HG03439 (cell line): Measurements from ENCODE around the gene LRMDA.
"Not testable (repeated sequence)": the region's sequence is repeated elsewhere in the genome, so short reads cannot be mapped to it uniquely, and the experiment has no call there.

ENCODE experiments used
- ATAC-seq: cut with Tn5 transposase; IDR thresholded peaks from one replicate; pipeline ENCODE4 v1.9.1; 2021; ENCODE audit warnings: mild to moderate bottlenecking, moderate library complexity; ENCODE audit not compliant: unreplicated experiment

The LRMDA gene

GRCh38 chr10:75730847-75731246 lies 299.4 kb downstream of the LRMDA start:
- ATAC-seq, result no peak

DNA sequence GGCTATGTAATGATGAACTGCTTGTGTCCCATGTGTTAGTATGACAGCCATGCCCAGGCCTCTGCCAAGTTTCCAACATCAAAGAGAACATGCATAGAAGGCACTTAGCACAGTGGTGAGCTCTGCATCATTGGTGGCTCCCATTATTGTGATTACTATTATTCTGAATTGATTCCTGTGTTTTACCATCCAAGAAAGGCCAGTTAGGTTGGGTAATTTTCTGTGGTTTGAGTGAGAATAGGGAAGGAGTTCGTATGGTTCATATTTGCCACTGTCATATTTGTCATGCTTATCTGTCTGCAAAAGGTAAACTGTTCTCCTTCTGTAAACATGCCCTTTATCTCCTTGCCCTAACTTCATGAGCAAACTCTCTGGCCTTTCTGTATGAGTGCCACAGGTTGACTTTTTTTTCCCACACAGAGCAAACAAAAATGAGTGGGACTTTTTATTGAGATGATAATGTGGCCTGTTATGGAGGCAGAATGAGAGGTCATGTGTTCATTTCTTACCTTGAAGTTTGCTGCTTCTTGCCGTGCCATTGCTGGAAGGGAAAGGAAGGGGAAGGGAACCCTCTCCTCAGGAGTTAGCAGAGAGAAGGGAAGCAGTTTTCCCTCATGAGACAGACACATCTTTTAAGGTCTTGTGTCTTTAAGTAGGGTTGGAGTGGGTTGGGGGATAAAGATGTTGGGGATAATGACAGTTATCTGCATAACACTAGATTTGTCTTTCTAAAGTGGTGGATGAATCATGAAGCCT lies 301.9 kb downstream of the LRMDA start:
- ATAC-seq, result no peak

GRCh38 chr10:75736151-75736640 lies 304.8 kb downstream of the LRMDA start:
- no peak for ATAC-seq

DNA sequence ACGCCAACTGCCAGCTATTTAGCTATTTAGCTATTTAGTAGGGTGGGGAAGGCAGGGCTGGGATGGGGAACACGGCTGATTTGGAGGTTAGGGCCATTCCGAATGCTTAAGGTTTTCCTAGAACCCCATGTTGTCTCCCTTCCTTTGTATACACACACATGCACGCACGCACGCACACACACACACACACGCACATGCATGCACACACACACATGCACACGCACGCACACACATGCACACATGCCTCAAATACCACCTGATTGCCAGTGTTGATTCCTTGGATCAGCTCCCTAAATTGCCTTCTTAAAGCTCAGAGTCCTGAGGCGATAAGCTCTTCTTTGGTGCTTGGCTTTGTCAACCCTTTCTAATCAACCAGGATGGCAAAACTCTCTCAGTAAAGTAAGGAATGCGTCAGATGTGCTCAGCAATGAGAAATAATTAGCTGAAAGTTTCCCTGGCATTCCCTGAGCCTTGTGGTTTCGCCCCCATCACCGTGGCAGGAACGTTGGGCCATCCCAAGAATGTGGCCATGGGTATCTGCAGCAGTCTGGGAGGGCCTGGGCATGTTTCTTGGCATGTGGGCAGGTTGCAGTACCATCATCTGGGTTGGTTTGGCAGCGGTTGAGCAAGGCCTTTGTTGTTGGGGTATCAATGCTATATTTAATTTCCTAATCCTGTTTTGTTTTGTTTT lies 305.6 kb downstream of the LRMDA start:
- ATAC-seq, result no peak

DNA sequence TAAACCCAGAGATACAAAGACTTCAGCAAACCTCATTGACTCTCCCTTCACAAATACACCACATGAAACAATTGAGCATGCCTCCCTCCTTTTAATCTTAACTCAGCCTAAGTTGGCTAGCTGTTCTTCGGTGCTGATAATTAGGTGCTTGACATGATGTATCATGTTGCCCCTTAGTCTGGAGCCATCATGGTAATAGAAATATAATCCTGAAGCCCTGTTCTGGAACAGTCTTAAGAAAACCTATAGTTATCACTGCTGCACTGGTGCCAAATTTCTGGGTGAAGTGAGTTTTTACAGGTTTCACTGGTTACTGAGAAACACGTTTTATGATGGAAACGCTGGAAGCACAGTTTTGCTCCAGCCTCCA lies 306.1 kb downstream of the LRMDA start:
- ATAC-seq, result no peak

DNA sequence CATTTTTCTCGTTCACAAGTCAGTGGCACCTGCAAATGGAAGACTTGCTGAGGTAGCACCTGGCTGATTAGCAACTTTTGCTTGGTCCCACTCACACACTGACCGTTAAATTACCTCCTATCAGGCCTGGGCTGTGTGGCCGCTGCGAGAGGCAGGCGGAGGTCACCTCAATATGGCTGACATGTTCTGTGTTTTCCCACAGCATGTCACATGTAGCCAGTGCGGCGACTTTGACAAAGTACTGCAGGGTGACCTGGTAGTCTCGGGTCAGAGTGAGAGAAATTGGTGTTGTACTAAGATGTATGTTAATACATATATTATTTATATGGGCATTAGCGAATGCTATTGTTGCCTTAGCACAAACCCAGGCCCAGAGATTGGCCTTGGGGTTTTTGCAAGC lies 307.5 kb downstream of the LRMDA start:
- ATAC-seq, result no peak

DNA sequence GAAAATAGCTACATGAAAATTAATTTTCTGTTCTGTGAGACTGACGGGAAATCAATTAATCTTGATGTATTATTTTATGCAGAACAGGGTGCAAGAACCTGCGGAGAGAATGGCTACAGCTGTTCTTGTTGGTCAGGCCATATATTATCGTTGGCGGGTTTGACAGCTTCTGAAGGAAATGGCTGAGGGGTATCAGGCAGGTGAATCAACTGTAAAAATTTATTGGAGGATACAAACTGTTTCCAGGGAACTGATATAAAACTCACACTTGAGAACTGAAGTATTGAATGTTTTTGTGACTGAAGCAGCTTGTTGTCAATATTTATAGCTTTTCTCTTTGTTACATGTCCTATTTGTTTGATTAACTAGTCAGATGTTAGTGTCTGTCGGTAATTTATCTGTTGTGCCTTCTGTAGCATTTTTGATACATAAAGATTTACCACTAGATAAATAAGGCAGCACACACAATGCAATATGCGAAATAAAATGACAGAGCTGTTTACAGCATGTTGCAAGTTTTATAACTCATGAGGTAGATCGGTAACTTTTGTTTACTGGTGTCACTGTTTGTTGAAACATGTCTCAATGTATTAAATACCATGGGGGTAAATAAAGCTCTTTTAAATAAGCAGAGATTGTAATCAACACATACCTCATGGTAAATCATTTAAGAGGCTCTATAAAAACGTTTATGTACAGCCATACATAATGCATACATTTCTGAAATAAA lies 308.2 kb downstream of the LRMDA start:
- no peak for ATAC-seq

DNA sequence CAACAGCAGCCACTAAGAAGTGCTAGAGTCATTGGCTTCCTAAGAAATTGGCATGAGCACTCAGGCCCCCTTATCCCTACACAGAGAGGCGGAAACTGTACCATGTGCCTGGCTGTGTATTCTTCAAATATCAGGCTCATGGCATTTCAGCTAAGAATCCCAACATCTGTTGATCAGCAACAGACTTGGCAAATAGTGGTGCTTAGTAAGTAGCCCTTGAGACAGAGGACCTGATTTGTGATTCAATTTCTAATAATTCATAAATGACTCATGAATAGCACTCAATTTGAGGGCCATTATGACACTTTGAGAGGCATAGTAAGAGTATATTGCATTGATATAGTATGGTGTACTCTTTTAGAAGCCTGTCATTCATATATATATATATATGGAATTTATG lies 309.1 kb downstream of the LRMDA start:
- ATAC-seq, result no peak

DNA sequence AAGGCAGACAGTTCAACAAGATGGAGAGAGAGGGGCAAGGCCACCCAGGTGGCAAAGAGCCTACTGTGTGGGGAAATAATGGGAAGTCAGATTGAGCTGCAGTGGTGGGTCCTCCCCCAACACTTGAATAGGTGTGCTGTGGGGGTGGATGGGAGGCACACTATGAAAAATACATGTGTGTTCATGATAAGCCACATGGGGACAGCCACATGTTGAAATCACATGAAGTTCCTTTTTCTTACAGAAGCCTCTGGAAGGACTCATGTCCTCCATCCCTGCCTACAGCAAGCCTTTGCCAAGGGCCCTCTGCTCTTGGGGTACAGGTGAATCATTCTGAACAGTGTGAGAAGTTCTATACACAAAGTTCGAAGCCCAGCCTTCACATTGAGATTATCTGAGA lies 310.9 kb downstream of the LRMDA start:
- no peak for ATAC-seq

GRCh38 chr10:75743291-75743778 lies 311.9 kb downstream of the LRMDA start:
- ATAC-seq, result no peak

- no peak for ATAC-seq
These were observed 312.8 kb downstream of the LRMDA start for GRCh38 chr10:75744261-75744660.

DNA sequence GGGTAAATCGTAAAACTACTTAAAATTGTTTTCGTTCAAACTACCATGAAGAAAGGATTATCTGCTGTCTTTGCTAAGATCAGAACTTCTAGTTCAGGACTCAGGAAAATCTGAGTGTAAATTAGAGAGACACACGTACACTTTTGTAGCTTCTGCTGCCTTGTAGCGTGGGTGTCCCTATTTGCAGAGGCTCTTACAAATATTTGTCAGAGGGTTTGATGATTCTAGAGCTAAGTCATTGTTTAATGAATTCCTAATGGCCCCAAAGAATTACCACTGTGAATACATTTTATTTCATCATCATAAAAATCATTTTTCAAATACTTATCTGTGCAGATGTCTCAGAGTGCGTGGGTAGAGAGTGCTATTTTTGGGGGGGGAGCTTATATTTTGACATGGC lies 314.9 kb downstream of the LRMDA start:
- ATAC-seq, result no peak

- ATAC-seq, result not testable (repeated sequence)
These were observed 318.9 kb downstream of the LRMDA start for GRCh38 chr10:75750093-75750875.

- ATAC-seq, result no peak
These were observed 319.8 kb downstream of the LRMDA start for GRCh38 chr10:75751232-75751631.

DNA sequence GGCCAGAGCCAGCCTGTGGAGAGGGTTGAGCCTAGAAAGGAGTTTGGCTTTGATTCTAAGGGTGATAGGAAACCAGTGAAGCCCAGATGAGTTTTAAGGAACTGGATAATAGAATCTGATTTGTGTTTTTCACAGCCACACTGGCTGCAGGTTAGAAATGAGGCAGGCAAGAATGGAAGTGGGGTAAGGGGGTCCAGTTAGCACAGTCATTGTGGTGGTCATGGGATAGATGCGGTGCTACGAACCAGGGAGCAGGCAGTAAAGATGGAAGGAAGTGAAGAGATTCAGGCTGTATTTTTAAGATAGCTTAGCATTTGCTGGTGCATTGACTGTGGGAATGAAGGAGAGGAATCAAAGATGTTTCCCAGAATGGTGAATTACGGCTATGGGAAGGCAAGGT lies 322.2 kb downstream of the LRMDA start:
- no peak for ATAC-seq

- no peak for ATAC-seq
These were observed 322.8 kb downstream of the LRMDA start for GRCh38 chr10:75754096-75754831.

- no peak for ATAC-seq
These were observed 324.1 kb downstream of the LRMDA start for GRCh38 chr10:75755528-75755927.

GRCh38 chr10:75761289-75761688 lies 329.9 kb downstream of the LRMDA start:
- ATAC-seq, result no peak

GRCh38 chr10:75762431-75762802 lies 331.0 kb downstream of the LRMDA start:
- no peak for ATAC-seq

GRCh38 chr10:75763652-75764051 lies 332.2 kb downstream of the LRMDA start:
- ATAC-seq, result no peak
